Activated CD8-positive, alpha-beta memory T cell treated with anti-CD3 and anti-CD28 coated beads for 48 hours (primary cell): ENCODE results near the gene HLA-DPA1.

Experiments used
- DNase-seq, 3 experiments: peaks; one replicate each; pipeline ENCODE4 v3.0.0-alpha.2; 2020; ENCODE audit warnings: low read depth in 2 of 3, low spot score in 2 of 3

The HLA-DPA1 gene

GRCh38 chr6:33088931-33089620, 15.6 kb upstream of the HLA-DPA1 start:
- DNase-seq: no peak

- DNase-seq: no peak
Observed at GRCh38 chr6:33088258-33088930, 14.9 kb upstream of the HLA-DPA1 start.

DNA sequence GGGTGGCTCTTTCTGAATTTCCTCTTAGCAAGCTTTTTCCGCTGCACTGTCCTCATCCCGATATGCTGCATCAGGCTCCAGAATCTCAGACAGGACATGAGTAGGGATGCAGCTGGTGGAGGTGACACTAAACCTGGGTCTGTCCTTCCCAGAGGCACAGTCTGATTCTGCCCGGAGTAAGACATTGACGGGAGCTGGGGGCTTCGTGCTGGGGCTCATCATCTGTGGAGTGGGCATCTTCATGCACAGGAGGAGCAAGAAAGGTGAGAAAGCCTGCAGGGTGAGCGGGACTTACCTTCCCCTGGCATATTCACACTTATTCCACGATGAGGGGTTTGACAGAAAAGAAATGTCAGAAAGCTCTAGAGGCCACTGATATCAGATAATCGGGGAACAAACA, 12.2 kb upstream of the HLA-DPA1 start:
- no peak for DNase-seq

GRCh38 chr6:33082702-33083101, 9.3 kb upstream of the HLA-DPA1 start:
- DNase-seq: no peak

GRCh38 chr6:33081098-33081824, 7.8 kb upstream of the HLA-DPA1 start:
- no peak for DNase-seq

GRCh38 chr6:33080127-33081089, 7.0 kb upstream of the HLA-DPA1 start:
- DNase-seq: no peak

GRCh38 chr6:33079580-33079979, 6.1 kb upstream of the HLA-DPA1 start:
- DNase-seq: no peak

- DNase-seq: no peak
Observed at GRCh38 chr6:33078919-33079521, 5.6 kb upstream of the HLA-DPA1 start.

DNA sequence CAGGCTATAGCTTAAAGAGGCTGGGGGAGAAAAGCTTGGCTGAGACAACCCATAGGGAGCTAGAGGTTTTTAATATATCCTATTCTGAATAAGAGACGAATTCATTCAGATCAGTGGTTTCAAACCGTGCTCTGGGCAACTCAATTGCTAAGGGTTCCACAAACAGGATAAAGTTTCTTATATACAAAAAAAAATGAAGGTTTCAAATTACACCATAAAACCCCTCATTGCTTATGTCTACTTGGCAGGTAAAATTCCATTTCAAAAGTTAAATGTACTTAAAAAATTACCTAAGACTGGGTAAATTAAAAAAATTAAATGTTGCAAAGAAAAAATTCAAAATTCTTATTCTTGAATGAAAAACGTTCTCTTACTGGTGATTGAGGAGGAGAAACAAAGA, 5.0 kb upstream of the HLA-DPA1 start:
- DNase-seq: no peak

DNA sequence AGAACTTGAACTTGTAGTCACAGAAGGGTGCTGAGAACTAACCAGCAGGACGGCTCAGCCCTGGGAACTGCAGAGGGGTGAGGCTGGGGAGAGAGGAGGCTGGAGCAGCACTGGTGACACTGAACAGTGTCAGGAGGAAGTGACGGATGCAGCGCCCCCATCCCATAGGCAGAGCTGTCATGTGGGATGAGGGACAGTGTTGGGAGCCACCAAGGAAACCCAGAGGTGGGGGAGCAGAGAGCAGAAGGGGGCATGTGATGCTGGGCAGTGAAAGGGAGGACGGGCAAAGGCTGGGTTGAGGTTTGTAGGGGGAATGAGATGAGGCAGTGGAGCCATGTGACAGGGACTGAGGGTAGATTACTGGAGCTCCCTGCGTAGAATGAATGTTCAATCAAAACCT, 4.5 kb upstream of the HLA-DPA1 start:
- DNase-seq: no peak

DNA sequence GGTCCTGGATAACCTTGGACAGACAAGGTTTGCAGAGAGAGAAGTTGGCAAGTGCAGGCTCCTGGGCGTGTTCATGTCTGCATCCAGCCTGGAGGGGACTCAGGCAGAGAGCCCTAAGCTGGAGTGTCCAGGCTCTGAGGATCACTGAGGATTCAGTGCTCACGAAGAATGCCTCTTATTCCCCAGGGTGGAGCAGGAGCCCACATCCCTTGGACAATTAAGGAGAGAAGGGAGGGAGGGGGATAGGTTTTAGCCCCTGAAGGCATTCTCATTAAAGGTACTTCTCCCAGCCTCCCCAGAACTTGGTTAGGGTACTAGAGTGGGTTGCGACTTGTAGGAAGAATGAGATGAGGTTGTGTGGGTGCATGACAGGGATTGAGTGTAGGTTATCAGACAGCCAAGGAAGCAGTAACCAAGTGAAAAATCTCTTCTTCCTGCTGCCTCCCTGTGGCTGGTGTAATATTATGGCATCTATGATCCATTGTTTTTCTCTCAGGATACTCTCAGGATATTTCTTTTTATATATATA, 3.0 kb upstream of the HLA-DPA1 start:
- no peak for DNase-seq

DNA sequence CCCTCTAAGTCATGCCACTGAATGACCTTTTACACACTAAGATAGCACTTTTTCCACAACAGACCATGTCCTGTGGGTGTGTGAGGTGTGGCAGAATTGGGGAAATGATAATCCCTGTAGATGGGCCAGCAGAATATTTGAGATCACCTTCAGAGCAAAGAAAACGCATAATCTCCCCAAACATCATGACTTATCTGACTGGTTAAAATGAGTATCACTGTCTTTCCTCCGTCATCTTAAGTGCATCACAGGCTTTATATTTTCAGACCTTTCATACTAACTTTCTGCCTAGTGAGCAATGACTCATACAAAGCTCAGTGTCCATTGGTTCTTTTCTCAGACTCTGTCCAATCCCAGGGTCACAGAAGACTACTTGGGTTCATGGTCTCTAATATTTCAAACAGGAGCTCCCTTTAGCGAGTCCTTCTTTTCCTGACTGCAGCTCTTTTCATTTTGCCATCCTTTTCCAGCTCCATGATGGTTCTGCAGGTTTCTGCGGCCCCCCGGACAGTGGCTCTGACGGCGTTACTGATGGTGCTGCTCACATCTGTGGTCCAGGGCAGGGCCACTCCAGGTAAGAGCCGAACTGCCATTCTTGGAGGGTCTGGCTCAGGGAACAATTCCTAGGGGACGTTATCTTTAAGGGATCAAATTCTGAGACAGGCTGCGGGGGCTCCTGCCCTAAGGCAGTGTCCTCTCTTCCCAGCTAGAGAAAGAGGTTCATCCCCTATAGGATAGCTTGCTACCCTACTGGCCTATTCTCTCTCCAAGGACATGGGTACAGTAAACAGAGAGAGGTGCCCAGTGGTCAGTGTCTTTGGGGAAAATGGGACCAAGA, 2.3 kb upstream of the HLA-DPA1 start, which contains the start of gene HLA-DPB1:
Gene HLA-DPB1 (plus strand): TSS at position 423 of the 838 bp plus-strand sequence. CDS start 52 bp downstream, at position 475.
- no peak for DNase-seq

GRCh38 chr6:33075208-33075567, 1.7 kb upstream of the HLA-DPA1 start:
- no peak for DNase-seq

DNA sequence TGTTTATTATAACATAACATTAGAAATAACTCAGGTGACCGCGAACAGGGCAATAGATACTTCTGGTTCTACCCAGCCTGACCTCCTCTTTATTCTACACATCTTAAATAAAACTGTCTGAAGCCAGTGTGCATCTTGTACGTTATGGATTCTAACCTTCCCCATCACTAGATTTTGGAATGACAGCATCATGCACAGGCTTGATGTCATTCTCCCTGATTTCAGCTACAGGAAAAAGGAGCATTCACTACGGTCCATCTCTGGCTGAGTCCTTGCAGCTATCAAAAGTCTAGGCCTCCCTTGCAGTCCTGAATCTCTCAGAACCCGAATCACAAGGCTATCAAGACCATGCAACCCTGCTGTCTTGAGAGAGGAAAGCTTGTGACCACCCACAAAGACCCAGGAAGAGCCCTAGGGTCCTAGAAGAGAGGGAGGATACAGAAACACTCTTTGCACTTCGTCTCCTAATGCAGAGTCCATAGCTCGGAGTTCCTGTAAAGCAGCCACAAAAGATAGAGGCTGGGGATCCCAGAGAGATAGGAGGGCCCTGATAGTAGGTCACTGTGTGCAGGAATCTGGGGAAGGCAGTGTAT, 845 bp downstream of the HLA-DPA1 start:
- no peak for DNase-seq

- DNase-seq: no peak
Observed at GRCh38 chr6:33071569-33071968, 1.9 kb downstream of the HLA-DPA1 start.

DNA sequence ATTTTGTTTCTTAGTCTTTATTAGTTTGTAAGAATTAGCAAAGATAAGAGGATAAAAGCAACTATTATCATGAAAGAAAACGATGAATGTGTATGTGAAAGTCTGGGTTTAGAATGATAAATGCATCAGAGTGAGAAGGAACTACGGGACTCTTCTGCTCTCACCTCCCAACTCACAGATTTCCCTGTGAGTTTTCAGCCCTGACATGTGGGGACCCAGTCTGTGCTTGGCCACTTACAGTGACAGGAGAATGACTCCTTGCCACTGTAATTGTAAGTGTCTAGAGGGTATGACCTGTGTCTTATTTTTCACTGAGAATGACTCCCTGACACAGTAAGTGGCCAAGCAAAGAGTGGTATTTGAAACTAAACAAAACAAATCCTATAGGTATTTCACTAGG, 2.5 kb downstream of the HLA-DPA1 start:
- no peak for DNase-seq

DNA sequence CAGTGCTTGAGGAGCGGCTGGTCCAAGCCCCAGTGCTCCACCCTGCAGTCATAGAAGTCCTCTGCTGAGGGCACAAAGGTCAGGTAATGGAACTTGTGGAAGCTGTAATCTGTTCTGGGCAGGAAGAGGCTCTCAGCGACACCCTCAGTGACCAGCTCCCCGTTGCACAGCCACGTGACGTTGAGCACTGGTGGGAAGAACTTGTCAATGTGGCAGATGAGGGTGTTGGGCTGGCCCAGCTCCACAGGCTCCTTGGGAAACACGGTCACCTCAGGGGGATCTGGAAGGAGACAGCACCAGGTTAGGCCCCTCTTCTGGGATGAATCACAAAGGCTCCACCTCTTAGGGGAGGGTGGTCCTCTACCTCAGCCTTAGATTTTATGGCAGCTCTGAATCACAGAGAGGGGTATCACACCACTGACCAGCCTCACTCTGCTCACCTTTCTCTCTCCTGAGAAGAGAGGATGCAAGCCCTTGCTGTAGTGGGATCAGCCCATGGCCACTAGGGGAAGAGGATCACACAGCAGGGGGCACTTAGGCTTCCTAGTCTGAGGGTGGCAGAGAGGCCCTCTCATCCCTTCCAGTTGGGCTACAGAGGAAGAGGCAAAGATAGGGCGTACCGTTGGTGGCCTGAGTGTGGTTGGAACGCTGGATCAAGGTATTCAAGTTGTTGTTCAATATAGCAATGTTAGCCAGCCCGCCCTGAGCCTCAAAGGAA, 4.3 kb downstream of the HLA-DPA1 start:
- no peak for DNase-seq

- no peak for DNase-seq
Observed at GRCh38 chr6:33066917-33067521, 6.4 kb downstream of the HLA-DPA1 start.
